ENCODE data around the gene RASD1. TPM values are rescaled to one million over a fixed set of nuclear protein-coding genes. Genes with fewer than 3 reads are reported as not detected.
"Not testable (repeated sequence)": the region's sequence is repeated elsewhere in the genome, so short reads cannot be mapped to it uniquely, and the experiment has no call there.

RASD1 gene
- total and polyA plus RNA-seq, 2 experiments from 2014 or later, result 23.5 to 46.9 TPM

GRCh38 chr17:17456251-17456650 is 39.9 kb downstream of the RASD1 start:
- WGBS (ENCODE audit: low lambda C conversion rate, missing lambda C conversion rate), result 89% methylated on average over 19 of the region's 19 CpGs
- TF ChIP-seq CTCF (IDR thresholded peaks at IDR 0.05; ENCODE audit: poor library complexity) (no peak), EZH2 (IDR thresholded peaks at IDR 0.05; ENCODE audit: borderline replicate concordance) (no peak), EZH2phosphoT487 (IDR thresholded peaks at IDR 0.05; ENCODE audit: low read depth, severe bottlenecking, unreplicated experiment) (no peak)
- Histone ChIP-seq H3K9me3 (ENCODE audit: low read depth) (no peaks in the 10 kb centered on the region), H3K9me2 (replicated peaks; ENCODE audit: insufficient read depth) (no peaks in the 10 kb centered on the region), H3K27me3 (no peaks in the 10 kb centered on the region), H4K20me1 (ENCODE audit: insufficient read depth, poor library complexity, severe bottlenecking) (no peaks in the 10 kb centered on the region), H3K36me3 (replicated peaks; ENCODE audit: insufficient read depth, low read depth) (no peaks in the 10 kb centered on the region), H2AFZ (no peak overlapping the region), H3K4me1 (ENCODE audit: insufficient read depth) (no peaks in the 10 kb centered on the region), H3K4me2 (no peak overlapping the region), H3K4me3 (no peak overlapping the region), H3K27ac (no peak overlapping the region), H3K79me2 (no peaks in the 10 kb centered on the region)
- DNase-seq (ENCODE audit: low spot score), result no peak

DNA sequence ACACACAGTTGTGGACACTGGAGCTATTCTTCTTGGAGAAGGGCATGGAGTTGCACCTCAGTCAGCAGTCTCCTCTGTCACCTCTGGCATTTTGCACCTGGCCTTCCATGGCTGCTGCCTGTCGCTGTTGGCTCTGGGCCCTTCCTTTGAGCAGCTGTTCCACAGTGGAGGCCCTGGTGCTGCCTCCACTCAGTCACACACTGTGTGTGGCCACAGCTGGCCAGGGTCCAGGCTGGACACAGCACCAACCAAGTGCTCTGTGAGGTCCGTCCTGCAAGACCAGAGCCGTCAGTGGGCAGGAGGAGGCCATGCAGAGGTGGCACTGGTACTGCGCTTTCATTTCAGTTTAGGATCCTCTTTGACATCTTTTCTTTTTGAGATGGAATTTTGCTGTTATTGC is 41.0 kb downstream of the RASD1 start:
- H2AFZ ChIP-seq, result no peak overlapping the region
- H3K9me2 ChIP-seq (replicated peaks; ENCODE audit: insufficient read depth), result no peaks in the 10 kb centered on the region
- H3K36me3 ChIP-seq (replicated peaks; ENCODE audit: insufficient read depth, low read depth), result no peaks in the 10 kb centered on the region
- no peaks in the 10 kb centered on the region for H3K4me1 ChIP-seq (ENCODE audit: insufficient read depth)
- H3K27ac ChIP-seq, result no peak overlapping the region
- no peak overlapping the region for H3K4me2 ChIP-seq
- no peaks in the 10 kb centered on the region for H3K79me2 ChIP-seq
- no peak for DNase-seq (ENCODE audit: low spot score)
- H4K20me1 ChIP-seq (ENCODE audit: insufficient read depth, poor library complexity, severe bottlenecking), result no peaks in the 10 kb centered on the region
- WGBS (ENCODE audit: low lambda C conversion rate, missing lambda C conversion rate), result 97% methylated on average over 4 of the region's 4 CpGs
- H3K27me3 ChIP-seq, result no peaks in the 10 kb centered on the region
- H3K4me3 ChIP-seq, result no peak overlapping the region
- TF ChIP-seq EZH2 (IDR thresholded peaks at IDR 0.05; ENCODE audit: borderline replicate concordance) (no peak), EZH2phosphoT487 (IDR thresholded peaks at IDR 0.05; ENCODE audit: low read depth, severe bottlenecking, unreplicated experiment) (no peak), CTCF (IDR thresholded peaks at IDR 0.05; ENCODE audit: poor library complexity) (no peak)
- H3K9me3 ChIP-seq (ENCODE audit: low read depth), result no peaks in the 10 kb centered on the region

- H3K27me3 ChIP-seq; H3K9me3 ChIP-seq (ENCODE audit: low read depth); H3K9me2 ChIP-seq (replicated peaks; ENCODE audit: insufficient read depth); H3K4me3 ChIP-seq; H3K4me1 ChIP-seq (ENCODE audit: insufficient read depth); DNase-seq (ENCODE audit: low spot score); H2AFZ ChIP-seq; H4K20me1 ChIP-seq (ENCODE audit: insufficient read depth, poor library complexity, severe bottlenecking); H3K27ac ChIP-seq; H3K79me2 ChIP-seq; H3K36me3 ChIP-seq (replicated peaks; ENCODE audit: insufficient read depth, low read depth); H3K4me2 ChIP-seq: not testable (repeated sequence)
- WGBS (ENCODE audit: low lambda C conversion rate, missing lambda C conversion rate), result 56% methylated on average over 1 of the region's 1 CpG
Measured at GRCh38 chr17:17454700-17455099, 41.5 kb downstream of the RASD1 start.

- H3K27me3 ChIP-seq, result no peaks in the 10 kb centered on the region
- no peaks in the 10 kb centered on the region for H3K79me2 ChIP-seq
- no peaks in the 10 kb centered on the region for H3K9me2 ChIP-seq (replicated peaks; ENCODE audit: insufficient read depth)
- H3K4me1 ChIP-seq (ENCODE audit: insufficient read depth), result no peaks in the 10 kb centered on the region
- H3K36me3 ChIP-seq (replicated peaks; ENCODE audit: insufficient read depth, low read depth), result no peaks in the 10 kb centered on the region
- H3K9me3 ChIP-seq (ENCODE audit: low read depth), result no peaks in the 10 kb centered on the region
- H3K27ac ChIP-seq, result no peak overlapping the region
- H3K4me2 ChIP-seq, result no peak overlapping the region
- no peak for DNase-seq (ENCODE audit: low spot score)
- no peaks in the 10 kb centered on the region for H4K20me1 ChIP-seq (ENCODE audit: insufficient read depth, poor library complexity, severe bottlenecking)
- TF ChIP-seq EZH2phosphoT487 (IDR thresholded peaks at IDR 0.05; ENCODE audit: low read depth, severe bottlenecking, unreplicated experiment) (no peak), EZH2 (IDR thresholded peaks at IDR 0.05; ENCODE audit: borderline replicate concordance) (no peak), CTCF (IDR thresholded peaks at IDR 0.05; ENCODE audit: poor library complexity) (no peak)
- H3K4me3 ChIP-seq, result no peak overlapping the region
- H2AFZ ChIP-seq, result no peak overlapping the region
- WGBS (ENCODE audit: low lambda C conversion rate, missing lambda C conversion rate), result 85% methylated on average over 1 of the region's 1 CpG
Measured at GRCh38 chr17:17454276-17454675, 41.9 kb downstream of the RASD1 start.
